K562 (cell line): ENCODE results near the gene SIRPA. TPM values are rescaled to one million over a fixed set of nuclear protein-coding genes. Genes with fewer than 3 reads are reported as not detected.

Experiments used
- BRCA1 ChIP-seq, 2 experiments: fragments of 450-650 bp in 1 of 2; sonication (generic) in 1 of 2; formaldehyde crosslinking in 1 of 2; IDR thresholded peaks; 2 replicates each; pipeline versions ENCODE4 v1.5.0 to v1.6.1; 2017 to 2020; ENCODE audit warnings: mild to moderate bottlenecking in 1 of 2, missing genetic modification reagents in 1 of 2
- EGR1 ChIP-seq: fragments of 450-650 bp; conservative IDR thresholded peaks from 2 replicates; pipeline ENCODE4 v1.6.1; 2017; ENCODE audit warnings: mild to moderate bottlenecking
- EZH2 ChIP-seq: IDR thresholded peaks from 2 replicates; pipeline ENCODE4 v1.6.1; 2012; ENCODE audit warnings: low read depth, mild to moderate bottlenecking, inconsistent platforms, low read length, borderline replicate concordance
- FOXA3 ChIP-seq, 2 experiments: fragments of 450-650 bp in 1 of 2; sonication (generic) in 1 of 2; formaldehyde crosslinking; IDR thresholded peaks in 1 of 2; conservative IDR thresholded peaks in 1 of 2; 2 replicates each; pipeline versions ENCODE4 v1.4.0 to v1.8.0; 2020 to 2022; ENCODE audit warnings: mild to moderate bottlenecking in 2 of 2, missing genetic modification reagents in 1 of 2
- STAT5B ChIP-seq: fragments of 250-450 bp; sonication (Bioruptor Pico); IDR thresholded peaks from 2 replicates; pipeline ENCODE4 v1.8.0; 2021; ENCODE audit warnings: mild to moderate bottlenecking, inconsistent platforms
- TCFL5 ChIP-seq: fragments of 250-450 bp; sonication (Bioruptor Pico); conservative IDR thresholded peaks from 2 replicates; pipeline ENCODE4 v1.6.1; 2021; ENCODE audit warnings: mild to moderate bottlenecking, moderate library complexity, matching md5 sums
- THAP7 ChIP-seq: fragments of 250-450 bp; sonication (Bioruptor Pico); IDR thresholded peaks from 2 replicates; pipeline ENCODE4 v1.5.0; 2021
- ZNF324 ChIP-seq: fragments of 250-450 bp; sonication (Bioruptor Pico); IDR thresholded peaks from 2 replicates; pipeline ENCODE4 v1.4.0; 2020; ENCODE audit warnings: mild to moderate bottlenecking
- ZNF384 ChIP-seq: IDR thresholded peaks from 2 replicates; pipeline ENCODE4 v1.6.1; 2012; ENCODE audit warnings: low read depth, low read length, improper control_type of control experiment
- polyA plus RNA-seq, 8 experiments: library from polyadenylated mRNA; depleted of rRNA in 4 of 8; stranded (reverse) in 5 of 8; unstranded in 3 of 8; fragments of >200 nt; fragmentation: Nextera tagmentation in 2 of 8; fragmentation: Illumina TruSeq in 1 of 8; extraction: Ambion mirVana in 2 of 8; extraction: Trizol in 1 of 8; gene quantifications; 2 replicates each; pipeline versions ENCODE4 v1.2.1 to v1.2.3, GENCODE V29; 2011 to 2014; ENCODE audit warnings: inconsistent platforms in 1 of 8, missing spikeins in 1 of 8
- total RNA-seq, 7 experiments: library from RNA; depleted of rRNA in 6 of 7; stranded (reverse); fragments of >200 nt in 6 of 7; fragmentation: Illumina TruSeq in 2 of 7; extraction: Trizol in 2 of 7; gene quantifications; 2 replicates each; pipeline versions ENCODE4 v1.2.1 to v1.2.3, GENCODE V29; 2011 to 2021; ENCODE audit warnings: low replicate concordance in 1 of 7
- TF ChIP-seq, protein P1 (sequence below): sonication (generic); formaldehyde crosslinking; IDR thresholded peaks from 2 replicates; pipeline ENCODE4 v1.9.0; 2022; ENCODE audit warnings: mild to moderate bottlenecking, missing genetic modification reagents

The SIRPA gene
- total and polyA plus RNA-seq, 9 of the 15 experiments (the other 6 are each of a cell fraction or from before 2014, with no cell fraction given) = 0.01 to 0.40 (median 0.11) TPM; not detected in 2

GRCh38 chr20:1965520-1966351 lies 70.5 kb downstream of the SIRPA start (continued):
- peak; percentile 81 for TF ChIP-seq EGR1
- no peak for TF ChIP-seq ZNF384
- TF ChIP-seq, protein P1, sequence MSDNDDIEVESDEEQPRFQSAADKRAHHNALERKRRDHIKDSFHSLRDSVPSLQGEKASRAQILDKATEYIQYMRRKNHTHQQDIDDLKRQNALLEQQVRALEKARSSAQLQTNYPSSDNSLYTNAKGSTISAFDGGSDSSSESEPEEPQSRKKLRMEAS (CRISPR knock-in tag) = peak; percentile 74
- no peak for TF ChIP-seq FOXA3 (CRISPR knock-in tag; conservative IDR thresholded peaks at IDR 0.05 in 1 of 2, IDR thresholded peaks at IDR 0.05 in 1 of 2)
- no peak for TF ChIP-seq TCFL5 (CRISPR knock-in tag)
- TF ChIP-seq EZH2 = no peak
- TF ChIP-seq THAP7 (CRISPR knock-in tag) = no peak
- no peak for TF ChIP-seq ZNF324 (CRISPR knock-in tag)
- TF ChIP-seq BRCA1 (IDR thresholded peaks at IDR 0.05) = no peak
- TF ChIP-seq BRCA1 (CRISPR knock-in tag; IDR thresholded peaks at IDR 0.05) = no peak
- no peak for TF ChIP-seq STAT5B (CRISPR knock-in tag)
